Thyroid gland (tissue), 4 donors: Measurements from ENCODE around the gene AURKB. TPM values are rescaled to one million over a fixed set of nuclear protein-coding genes. Genes with fewer than 3 reads are reported as not detected.

Experiments used
- DNase-seq, 2 donors: peaks; one replicate each; pipeline ENCODE4 v3.0.0-alpha.2; 2019
- H3K27ac ChIP-seq, 3 donors: fragments of 200-600 bp; sonication (generic); 1 replicate in 2 of 3; 2 replicates in 1 of 3; pipeline ENCODE4 v1.5.1; 2016 to 2019; ENCODE audit warnings: mild to moderate bottlenecking in 1 of 3, moderate library complexity in 1 of 3
- H3K27me3 ChIP-seq: fragments of 200-600 bp; sonication (generic); one replicate; pipeline ENCODE4 v1.5.1; 2019
- H3K36me3 ChIP-seq, 2 donors: fragments of 200-600 bp; sonication (generic); one replicate each; pipeline ENCODE4 v1.5.1; 2016 to 2019
- H3K4me1 ChIP-seq, 2 donors: fragments of 200-600 bp; sonication (generic); one replicate each; pipeline ENCODE4 v1.5.1; 2017 to 2019
- H3K4me3 ChIP-seq, 3 donors: fragments of 200-600 bp; sonication (generic); replicated peaks in 1 of 3; 1 replicate in 2 of 3; 2 replicates in 1 of 3; pipeline ENCODE4 v1.5.1; 2016; ENCODE audit warnings: mild to moderate bottlenecking in 1 of 3
- H3K9me3 ChIP-seq: fragments of 200-600 bp; sonication (generic); one replicate; pipeline ENCODE4 v1.5.1; 2017
- CTCF ChIP-seq, 6 experiments: fragments of 200-600 bp in 3 of 6; fragments of 450-650 bp in 3 of 6; sonication (generic) in 3 of 6; IDR thresholded peaks; one replicate each; pipeline ENCODE4 v1.5.1; 2016 to 2019; ENCODE audit warnings: antibody characterized with exemption in 6 of 6, mild to moderate bottlenecking in 2 of 6, inconsistent platforms in 1 of 6, moderate library complexity in 1 of 6
- POLR2A ChIP-seq, 2 donors: fragments of 450-650 bp; IDR thresholded peaks; one replicate each; pipeline ENCODE4 v1.6.1; 2017; ENCODE audit warnings: antibody characterized with exemption in 2 of 2, mild to moderate bottlenecking in 2 of 2, moderate library complexity in 1 of 2
- WGBS, 2 donors: methylation state at CpG; one replicate each; pipeline ENCODE4 v1.1.5; 2017; 5-methylcytosine and 5-hydroxymethylcytosine counted together
- intact Hi-C: fragments of 100-400 bp; cut with DNase I; formaldehyde crosslinking; loops from one replicate; pipeline ENCODE4 v1.15.1; 2023
- total RNA-seq, 4 donors: library from RNA; depleted of rRNA; stranded (reverse); fragments of >200 nt; gene quantifications; one replicate each; pipeline ENCODE4 v1.2.3, GENCODE V29; 2016

Gene AURKB
- total RNA-seq, 4 donors from 2014 or later, result 6.0 TPM; not detected in 3

GRCh38 chr17:8164815-8165131, 45.6 kb downstream of the AURKB start:
- WGBS, 2 donors, result 69 to 72% methylated on average over 6 of the region's 6 CpGs
- no peak for TF ChIP-seq POLR2A (IDR thresholded peaks at IDR 0.05)
- no peak for TF ChIP-seq CTCF (IDR thresholded peaks at IDR 0.05)
- DNase-seq, result no peak
- H3K36me3 ChIP-seq, result peaks cover 0 to 10% of the 10 kb centered on the region in 2 donors
- H3K27me3 ChIP-seq, result no peaks in the 10 kb centered on the region
- intact Hi-C loops, result no loop called here
- peaks cover 31 to 35% of the 10 kb centered on the region in 2 donors for H3K4me1 ChIP-seq
- no peaks in the 10 kb centered on the region for H3K9me3 ChIP-seq
- peak overlapping the region; percentile 98 to 100 (median 100) for H3K27ac ChIP-seq
- H3K4me3 ChIP-seq, result no peak overlapping the region

DNA sequence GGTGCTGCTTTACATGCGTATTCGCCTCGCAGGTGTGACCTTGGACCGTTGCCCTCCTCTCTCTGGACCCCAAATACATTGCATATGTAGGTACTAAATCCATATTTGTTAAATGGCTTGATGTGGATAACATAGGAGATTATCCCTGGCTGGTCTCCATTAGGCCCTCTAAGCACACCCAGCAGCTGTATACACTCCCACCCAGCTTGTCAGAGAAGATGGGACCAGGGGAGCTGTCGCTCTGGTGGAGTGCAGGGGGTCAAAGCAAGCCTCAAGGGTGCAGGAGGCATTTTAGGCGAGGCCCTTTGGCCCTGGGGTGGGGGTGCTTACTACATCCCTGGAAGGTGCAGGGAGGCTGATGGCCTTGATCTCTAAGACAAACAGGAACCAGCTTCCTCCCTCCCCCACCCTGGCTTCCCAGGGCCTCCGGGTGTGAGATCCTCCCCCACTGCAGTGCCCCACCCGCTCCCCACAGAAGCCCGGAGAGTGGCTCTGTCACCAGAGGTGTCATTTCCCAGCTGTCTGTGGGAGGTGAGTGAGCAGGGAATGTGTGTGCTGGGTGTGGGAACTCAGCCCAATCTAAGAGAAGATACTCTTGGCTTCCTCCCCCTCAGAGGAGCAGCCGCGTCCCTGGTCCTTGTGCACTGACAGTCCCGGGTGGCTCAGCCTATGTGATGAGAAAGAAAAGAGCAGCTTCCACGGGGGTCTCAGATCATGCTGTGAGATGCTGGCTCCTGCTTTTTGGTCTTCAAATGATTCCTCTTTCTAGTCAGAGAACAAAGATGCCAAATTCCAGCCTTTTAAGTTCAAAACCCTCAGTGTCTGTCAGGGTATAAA, 46.2 kb downstream of the AURKB start:
- intact Hi-C loops, result no loop called here
- Histone ChIP-seq H3K4me1 (peaks cover 31 to 39% of the 10 kb centered on the region in 2 donors), H3K4me3 (no peak overlapping the region), H3K36me3 (peaks cover 0 to 13% of the 10 kb centered on the region in 2 donors), H3K27me3 (no peaks in the 10 kb centered on the region), H3K27ac (peak overlapping the region; percentile 98 to 100 (median 100)), H3K9me3 (no peaks in the 10 kb centered on the region)
- peak; percentile 80 to 82 for DNase-seq
- 25 to 28% methylated on average over 12 to 13 of the region's 13 CpGs for WGBS, 2 donors
- TF ChIP-seq CTCF (IDR thresholded peaks at IDR 0.05), result no peak
- TF ChIP-seq POLR2A (IDR thresholded peaks at IDR 0.05), result peak in 1 of 2 donors; percentile 24

GRCh38 chr17:8162997-8163977, 47.1 kb downstream of the AURKB start:
- TF ChIP-seq POLR2A (IDR thresholded peaks at IDR 0.05) (no peak), CTCF (IDR thresholded peaks at IDR 0.05) (no peak)
- 11 to 17% methylated on average over 22 to 25 of the region's 55 CpGs for WGBS, 2 donors
- Histone ChIP-seq H3K36me3 (peaks cover 0 to 13% of the 10 kb centered on the region in 2 donors), H3K9me3 (no peaks in the 10 kb centered on the region), H3K27ac (peak overlapping the region; percentile 98 to 100 (median 100)), H3K27me3 (no peaks in the 10 kb centered on the region), H3K4me1 (peaks cover 31 to 48% of the 10 kb centered on the region in 2 donors), H3K4me3 (peak overlapping the region in 1 of 3 donors; percentile 99)
- intact Hi-C loops, result no loop called here
- peak in 1 of 2 donors; percentile 49 for DNase-seq

GRCh38 chr17:8162233-8162996, 48.0 kb downstream of the AURKB start, which contains the start of gene VAMP2:
Gene VAMP2 (minus strand): TSS chr17:8162948. CDS start chr17:8162879, 69 bp downstream.
- Histone ChIP-seq H3K4me1 (peaks cover 31 to 57% of the 10 kb centered on the region in 2 donors), H3K27ac (peak within 1 kb of the TSS; percentile 98 to 100 (median 100)), H3K36me3 (peaks cover 0 to 13% of the 10 kb centered on the region in 2 donors), H3K9me3 (no peaks in the 10 kb centered on the region), H3K27me3 (no peaks in the 10 kb centered on the region), H3K4me3 (peak within 1 kb of the TSS; percentile 98 to 99 (median 99))
- 0% methylated on average over 1 to 7 of the region's 75 CpGs for WGBS, 2 donors
- intact Hi-C loops, result no loop called here
- peak in 1 of 6 experiments; percentile 8 for TF ChIP-seq CTCF (IDR thresholded peaks at IDR 0.05)
- TF ChIP-seq POLR2A (IDR thresholded peaks at IDR 0.05), result peak; percentile 67 to 92
- peak; percentile 81 to 86 for DNase-seq
